ENCODE results near the gene DPP6.

DPP6 gene

DNA sequence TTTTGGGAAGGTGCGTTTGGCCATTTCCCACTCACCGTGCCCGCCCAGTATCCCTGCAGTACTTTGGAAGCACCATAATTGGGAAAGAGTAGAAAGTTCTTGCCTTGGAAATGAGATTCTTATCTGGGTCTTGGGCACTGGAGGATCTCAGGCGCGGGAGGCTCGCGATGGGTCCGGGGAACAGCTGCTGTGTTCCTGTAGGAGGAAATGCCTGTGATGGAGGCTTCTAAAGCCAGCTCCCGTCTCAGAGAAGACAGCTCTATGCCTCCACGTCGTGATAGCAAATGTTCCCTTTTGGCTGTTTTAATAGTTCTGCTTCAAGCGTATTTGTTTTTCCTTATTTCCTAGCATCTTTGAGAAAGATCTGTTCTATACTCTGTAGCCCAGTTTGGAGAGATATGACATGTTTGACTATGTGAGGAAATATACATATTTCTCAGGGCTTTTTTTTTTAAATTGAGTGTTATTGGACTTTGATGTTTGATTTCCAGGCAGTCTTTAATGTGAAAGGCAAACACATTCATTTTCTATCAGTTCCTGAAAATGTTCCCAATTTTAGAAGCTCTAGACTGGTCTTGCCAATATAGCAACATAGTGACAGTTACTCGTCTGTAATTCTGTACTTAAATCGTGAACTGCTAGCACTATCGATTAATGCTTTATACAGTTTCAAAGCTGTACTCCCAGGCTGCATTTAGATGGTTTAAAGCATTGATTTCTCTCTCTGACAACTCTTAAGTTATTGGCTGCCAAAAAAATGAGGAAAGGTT is 280.8 kb downstream of the DPP6 start:
- peak in 3 of 56 donors; percentile 5 to 27 (median 14) for DNase-seq

DNA sequence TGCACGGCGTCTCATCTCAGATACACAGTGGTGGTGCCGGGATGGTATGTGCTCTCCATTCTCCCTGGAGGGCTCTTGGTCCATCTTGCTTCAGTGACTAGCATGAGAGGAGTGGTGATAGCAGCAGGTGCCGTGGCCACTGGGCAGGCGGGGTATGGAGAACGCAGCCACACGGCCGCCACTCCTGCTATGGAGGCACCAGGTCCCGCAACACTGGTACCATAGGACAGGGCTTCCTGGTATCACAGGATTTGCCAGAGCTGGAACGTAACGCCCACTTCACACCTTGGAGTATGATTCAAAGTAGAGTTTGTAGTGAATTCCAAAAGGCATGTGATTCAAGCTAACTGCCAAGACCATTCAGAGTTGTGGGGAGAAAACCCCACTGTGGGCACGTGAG is 284.1 kb downstream of the DPP6 start:
- DNase-seq: no peak

- peak in 4 of 56 donors; percentile 12 to 24 (median 16) for DNase-seq
Measured at GRCh38 chr7:154338701-154339506, 286.7 kb downstream of the DPP6 start.

GRCh38 chr7:154342971-154343633 is 290.9 kb downstream of the DPP6 start:
- no peak for DNase-seq

- no peak for DNase-seq
Measured at GRCh38 chr7:154343778-154344412, 291.7 kb downstream of the DPP6 start.

GRCh38 chr7:154345093-154345492 is 292.9 kb downstream of the DPP6 start:
- DNase-seq: no peak

DNA sequence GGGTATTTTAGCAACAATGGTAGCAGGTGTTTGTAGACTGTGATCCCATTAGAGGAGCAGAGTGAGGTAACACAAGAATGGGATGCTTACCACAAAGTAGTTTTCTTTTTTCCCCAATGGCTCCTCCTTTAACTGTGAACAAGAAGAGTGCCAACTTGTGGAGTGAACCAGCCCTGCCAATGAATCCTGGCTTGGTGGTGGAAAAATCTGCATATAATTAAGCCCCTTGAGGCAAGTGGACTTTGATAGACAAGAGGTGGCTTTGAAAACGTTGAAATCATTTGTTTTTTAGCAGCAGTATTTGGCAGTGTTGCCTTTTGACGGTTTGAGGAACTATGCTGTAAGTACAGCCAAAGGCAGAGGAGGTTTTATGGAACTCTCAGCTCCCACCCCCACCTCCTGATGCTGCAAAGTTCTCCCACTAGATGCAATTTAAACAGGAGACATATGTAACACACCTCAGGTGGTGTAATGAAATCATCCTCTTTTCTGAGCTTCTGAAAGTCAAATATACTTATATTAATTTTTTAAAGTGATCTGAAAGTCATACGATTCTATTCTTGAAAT is 295.6 kb downstream of the DPP6 start:
- peak in 3 of 56 donors; percentile 6 to 18 (median 17) for DNase-seq

DNA sequence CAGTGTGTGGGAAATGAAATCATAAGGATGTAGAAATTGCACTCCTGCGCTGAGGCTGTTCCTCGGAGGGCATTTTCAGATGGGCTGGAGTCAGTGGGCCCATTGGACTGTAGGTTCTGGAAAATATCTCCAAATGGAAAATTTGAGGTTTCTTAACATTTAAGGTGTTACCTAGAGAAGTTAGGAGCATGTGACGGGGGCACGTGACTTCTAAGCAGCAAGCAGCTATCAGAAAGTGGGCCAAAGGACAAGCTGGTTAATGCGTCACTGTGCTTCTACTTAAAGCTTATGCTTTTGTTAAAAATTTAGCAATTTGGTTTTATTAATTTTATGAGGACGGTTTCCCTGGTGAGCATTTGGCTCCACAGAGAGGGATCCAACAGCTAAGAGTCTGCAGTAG is 298.7 kb downstream of the DPP6 start:
- DNase-seq: no peak

- no peak for DNase-seq
Measured at GRCh38 chr7:154353355-154353767, 301.2 kb downstream of the DPP6 start.

DNA sequence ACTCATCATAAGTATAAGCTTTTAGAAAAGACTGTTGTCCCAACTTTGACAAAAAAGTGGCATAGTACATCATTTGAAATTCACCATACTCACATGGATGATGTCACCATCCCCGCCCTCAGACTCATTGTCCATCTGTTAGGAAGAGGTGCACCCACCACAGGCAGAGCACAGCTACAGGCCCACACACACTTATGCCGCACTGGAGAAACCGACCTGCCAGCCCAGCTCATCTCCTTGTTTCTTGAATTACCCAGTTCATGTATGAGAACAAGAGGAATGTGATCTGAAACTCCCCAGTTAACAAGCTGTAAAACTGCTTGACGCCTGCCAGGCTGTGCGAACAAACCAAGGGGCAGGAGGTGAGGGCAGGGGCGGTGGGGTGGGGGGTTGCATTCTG is 312.0 kb downstream of the DPP6 start:
- peak in 2 of 56 donors; percentile 23 to 34 for DNase-seq

DNA sequence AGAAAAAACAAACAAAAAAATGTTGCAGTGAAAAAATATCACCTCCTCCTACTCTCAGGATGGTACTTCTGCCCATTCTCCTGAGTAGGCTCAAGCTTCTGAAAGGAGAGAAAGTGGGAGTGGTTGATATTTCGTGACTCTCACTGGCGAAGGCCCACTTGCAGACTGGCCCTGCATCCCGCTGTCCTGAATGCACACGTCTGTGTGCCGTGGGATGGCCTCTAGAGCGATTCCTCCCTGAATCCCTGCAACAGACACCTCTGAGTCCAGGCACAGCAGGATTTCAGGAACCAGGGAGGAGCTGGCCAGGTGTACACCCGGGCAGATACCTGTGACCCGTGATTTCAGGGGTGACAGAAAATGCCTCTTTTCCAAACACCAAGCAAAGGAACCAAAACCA is 319.2 kb downstream of the DPP6 start:
- DNase-seq: no peak

GRCh38 chr7:154372011-154372601 is 319.9 kb downstream of the DPP6 start:
- no peak for DNase-seq

- DNase-seq: no peak
Measured at GRCh38 chr7:154373956-154374355, 321.8 kb downstream of the DPP6 start.

DNA sequence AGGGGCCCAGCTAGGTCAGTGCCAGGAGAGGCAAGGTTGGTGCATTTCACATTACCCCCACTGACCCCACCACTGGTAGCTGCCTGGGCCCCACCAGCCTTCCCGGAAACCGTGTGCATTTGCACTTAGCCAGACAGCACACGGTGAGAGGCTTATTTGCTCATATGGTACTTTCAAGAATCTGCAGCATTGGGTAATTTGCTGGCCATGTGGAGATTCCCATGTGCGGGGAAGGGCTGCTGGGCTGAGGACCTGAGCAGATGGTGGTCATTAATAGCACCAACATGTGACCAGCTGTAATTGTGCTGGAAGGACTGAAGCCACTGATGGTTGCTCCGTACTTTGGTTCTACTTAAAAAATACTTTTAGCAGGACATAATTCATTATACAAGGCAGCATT is 323.8 kb downstream of the DPP6 start:
- DNase-seq: no peak

DNA sequence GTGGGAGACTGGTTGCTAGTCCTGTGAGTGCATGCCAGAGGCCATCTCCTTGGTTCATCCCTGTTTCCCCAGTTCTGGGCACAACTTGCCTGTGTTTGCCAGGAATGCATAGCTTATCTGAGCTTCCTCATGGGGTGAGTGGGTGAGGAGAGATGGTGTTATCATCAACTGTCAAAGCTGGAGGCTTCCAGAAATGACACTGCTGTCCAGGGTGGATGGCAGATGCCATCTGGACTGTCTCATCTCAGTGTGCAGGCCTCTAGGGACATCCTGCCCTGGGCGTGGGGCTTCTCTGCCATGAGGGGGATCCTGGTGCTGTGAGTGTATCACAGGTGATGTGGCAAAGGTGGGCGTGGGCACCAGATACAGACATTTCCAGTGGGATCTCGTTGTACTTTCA is 328.6 kb downstream of the DPP6 start:
- DNase-seq: no peak

DNA sequence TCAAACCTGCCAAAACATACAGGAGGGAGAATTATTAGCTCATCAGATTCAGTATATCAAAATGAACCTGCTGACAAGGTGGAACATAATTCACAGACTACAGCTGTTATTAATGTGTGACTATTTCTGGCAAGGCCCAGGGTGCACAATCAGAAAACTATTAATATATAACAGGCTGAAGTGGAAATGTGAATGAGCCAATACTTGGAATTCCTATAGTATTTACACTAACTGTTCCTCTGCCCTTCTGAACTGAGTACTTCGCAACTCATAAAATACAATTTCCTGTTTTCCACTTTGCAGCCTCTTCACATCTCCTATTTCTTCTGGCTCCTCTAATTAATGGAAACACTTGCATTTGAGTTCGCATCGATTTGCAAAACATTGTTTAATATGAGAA is 330.8 kb downstream of the DPP6 start:
- no peak for DNase-seq

DNA sequence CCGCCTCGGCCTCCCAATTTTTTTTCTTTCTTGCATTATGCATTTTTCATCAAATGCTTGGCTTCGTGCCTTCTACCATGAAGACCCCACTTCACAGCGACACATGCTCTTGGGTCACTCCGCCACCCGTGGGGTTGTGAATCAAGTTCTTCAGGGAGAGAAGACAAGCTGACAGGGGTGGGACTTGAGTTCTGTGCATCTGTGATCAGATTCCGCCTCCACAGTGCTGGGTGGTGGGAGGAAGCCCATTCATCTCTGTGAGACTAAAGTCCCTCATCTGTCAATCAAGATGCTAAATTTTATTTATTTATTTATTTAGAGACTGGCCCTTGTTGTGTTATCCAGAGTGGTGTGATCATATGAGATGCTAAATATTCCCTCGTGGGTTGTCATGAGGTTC is 333.0 kb downstream of the DPP6 start:
- no peak for DNase-seq

DNA sequence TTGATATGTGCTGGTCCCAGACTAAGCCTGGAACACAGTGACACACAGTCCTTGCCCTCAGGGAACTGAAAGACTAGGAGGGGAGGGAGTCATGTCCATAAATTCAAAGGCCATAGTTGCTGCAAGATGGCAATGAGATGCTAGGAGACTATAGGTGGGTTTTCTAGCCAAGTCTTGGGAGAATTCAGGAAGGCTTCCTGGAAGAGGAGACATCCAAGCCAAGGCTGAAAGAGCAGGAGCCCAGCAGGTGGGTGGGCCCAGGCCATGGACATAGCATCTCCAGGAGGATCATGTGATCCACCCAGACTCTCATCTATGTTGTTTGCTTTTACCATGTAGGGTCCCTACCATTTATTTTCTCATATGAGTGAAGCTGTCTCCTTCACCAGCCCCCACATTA is 335.1 kb downstream of the DPP6 start:
- DNase-seq: no peak

- no peak for DNase-seq
Measured at GRCh38 chr7:154388412-154388811, 336.2 kb downstream of the DPP6 start.

DNA sequence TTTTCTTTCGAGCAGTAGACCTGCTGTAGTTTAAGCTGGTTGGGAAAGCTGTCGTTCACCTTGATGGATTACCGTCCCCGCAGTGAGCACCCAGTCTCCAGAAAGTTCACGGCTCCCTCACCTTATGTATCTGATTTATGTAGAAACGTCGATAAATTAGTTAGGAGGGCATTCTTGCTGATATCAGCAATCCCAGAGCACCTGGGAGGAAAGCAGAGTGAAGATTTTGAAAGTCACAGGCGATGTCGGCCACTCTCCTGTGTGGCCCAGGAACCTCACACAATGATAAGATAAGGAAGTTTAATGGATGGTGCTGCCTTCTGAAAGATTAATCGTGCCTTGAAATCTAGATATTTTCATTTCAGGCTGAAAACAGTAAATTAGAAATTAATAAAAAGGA is 336.8 kb downstream of the DPP6 start:
- no peak for DNase-seq

DNA sequence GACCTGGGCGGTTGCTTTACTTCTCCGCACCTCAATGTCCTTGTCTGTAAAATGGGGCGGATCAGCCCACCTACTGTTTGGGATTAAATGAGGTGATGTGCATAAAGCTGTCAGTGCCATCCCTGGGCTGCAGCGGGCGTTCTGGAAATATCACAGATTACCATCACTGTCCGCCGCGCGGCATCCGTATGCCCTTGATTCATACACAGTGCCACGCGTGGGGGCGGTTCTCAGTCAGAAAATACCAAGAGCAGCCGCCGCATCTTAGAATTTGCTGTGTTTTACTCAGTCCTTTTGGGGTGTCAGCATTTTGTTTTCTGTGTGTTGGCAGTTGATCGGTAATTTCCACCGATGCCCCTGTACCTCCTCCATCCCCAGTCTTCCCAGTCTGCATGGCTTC is 338.8 kb downstream of the DPP6 start:
- DNase-seq: peak in 9 of 56 donors; percentile 11 to 36 (median 22)

Data from amygdala (tissue), 56 donors.